Testis (tissue), 3 donors: ENCODE measurements around the gene DDX54. TPM values are rescaled to one million over a fixed set of nuclear protein-coding genes. Genes with fewer than 3 reads are reported as not detected.

ENCODE experiments used
- DNase-seq: peaks from one replicate; pipeline ENCODE4 v3.0.0-alpha.2; 2019
- H3K27ac ChIP-seq, 2 donors: fragments of 200-600 bp; sonication (generic); one replicate each; pipeline ENCODE4 v1.5.1; 2019
- H3K27me3 ChIP-seq: fragments of 200-600 bp; sonication (generic); one replicate; pipeline ENCODE4 v1.5.1; 2019
- H3K36me3 ChIP-seq: fragments of 200-600 bp; sonication (generic); one replicate; pipeline ENCODE4 v1.5.1; 2017; ENCODE audit warnings: low read depth; ENCODE audit errors: missing control alignments
- H3K4me1 ChIP-seq: fragments of 200-600 bp; sonication (generic); one replicate; pipeline ENCODE4 v1.5.1; 2019
- H3K4me3 ChIP-seq, 2 donors: fragments of 200-600 bp; sonication (generic); one replicate each; pipeline ENCODE4 v1.5.1; 2017 to 2019
- H3K9me3 ChIP-seq: fragments of 200-600 bp; sonication (generic); one replicate; pipeline ENCODE4 v1.5.1; 2017
- POLR2A ChIP-seq: fragments of 450-650 bp; IDR thresholded peaks from one replicate; pipeline ENCODE4 v1.6.1; 2017; ENCODE audit warnings: antibody characterized with exemption, mild to moderate bottlenecking, moderate library complexity
- WGBS, 2 donors: methylation state at CpG; one replicate each; pipeline ENCODE4 v1.1.5; 2018; 5-methylcytosine and 5-hydroxymethylcytosine counted together
- intact Hi-C: fragments of 100-400 bp; cut with DNase I; formaldehyde crosslinking; loops from one replicate; pipeline ENCODE4 v1.15.1; 2023; ENCODE audit warnings: low total_unique reads
- polyA plus RNA-seq: library from polyadenylated mRNA; stranded (reverse); fragments of 350-450 nt; fragmentation: Illumina TruSeq; extraction: RNeasy Lipid Tissue Mini Kit (QIAGEN cat#74804); gene quantifications from one replicate; pipeline ENCODE4 v1.2.3, GENCODE V29; 2014; ENCODE audit warnings: low read depth, low replicate concordance; ENCODE audit not compliant: insufficient read depth
- total RNA-seq, 2 donors: library from RNA; depleted of rRNA; stranded (reverse); fragments of >200 nt; gene quantifications; one replicate each; pipeline ENCODE4 v1.2.3, GENCODE V29; 2016
- TF ChIP-seq, protein P1 (sequence below), 3 experiments: fragments of 450-650 bp in 2 of 3; fragments of 200-600 bp in 1 of 3; sonication (generic) in 1 of 3; IDR thresholded peaks; one replicate each; pipeline ENCODE4 v1.5.1; 2016 to 2019; ENCODE audit warnings: antibody characterized with exemption in 3 of 3, mild to moderate bottlenecking in 2 of 3, moderate library complexity in 1 of 3

DDX54 gene
- total and polyA plus RNA-seq, 3 donors from 2014 or later = 40.3 to 63.6 (median 62.4) TPM

GRCh38 chr12:113114447-113115178 lies 70.7 kb downstream of the DDX54 start:
- no peaks in the 10 kb centered on the region for H3K36me3 ChIP-seq
- 86 to 91% methylated on average over 12 to 19 of the region's 19 CpGs for WGBS, 2 donors
- no peak overlapping the region for H3K4me3 ChIP-seq
- TF ChIP-seq, protein P1, sequence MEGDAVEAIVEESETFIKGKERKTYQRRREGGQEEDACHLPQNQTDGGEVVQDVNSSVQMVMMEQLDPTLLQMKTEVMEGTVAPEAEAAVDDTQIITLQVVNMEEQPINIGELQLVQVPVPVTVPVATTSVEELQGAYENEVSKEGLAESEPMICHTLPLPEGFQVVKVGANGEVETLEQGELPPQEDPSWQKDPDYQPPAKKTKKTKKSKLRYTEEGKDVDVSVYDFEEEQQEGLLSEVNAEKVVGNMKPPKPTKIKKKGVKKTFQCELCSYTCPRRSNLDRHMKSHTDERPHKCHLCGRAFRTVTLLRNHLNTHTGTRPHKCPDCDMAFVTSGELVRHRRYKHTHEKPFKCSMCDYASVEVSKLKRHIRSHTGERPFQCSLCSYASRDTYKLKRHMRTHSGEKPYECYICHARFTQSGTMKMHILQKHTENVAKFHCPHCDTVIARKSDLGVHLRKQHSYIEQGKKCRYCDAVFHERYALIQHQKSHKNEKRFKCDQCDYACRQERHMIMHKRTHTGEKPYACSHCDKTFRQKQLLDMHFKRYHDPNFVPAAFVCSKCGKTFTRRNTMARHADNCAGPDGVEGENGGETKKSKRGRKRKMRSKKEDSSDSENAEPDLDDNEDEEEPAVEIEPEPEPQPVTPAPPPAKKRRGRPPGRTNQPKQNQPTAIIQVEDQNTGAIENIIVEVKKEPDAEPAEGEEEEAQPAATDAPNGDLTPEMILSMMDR (IDR thresholded peaks at IDR 0.05) = no peak
- no peak for TF ChIP-seq POLR2A
- no peaks in the 10 kb centered on the region for H3K27me3 ChIP-seq
- H3K4me1 ChIP-seq = no peaks in the 10 kb centered on the region
- H3K27ac ChIP-seq = no peak overlapping the region
- DNase-seq = no peak
- intact Hi-C loops = no loop called here
- H3K9me3 ChIP-seq = no peaks in the 10 kb centered on the region

DNA sequence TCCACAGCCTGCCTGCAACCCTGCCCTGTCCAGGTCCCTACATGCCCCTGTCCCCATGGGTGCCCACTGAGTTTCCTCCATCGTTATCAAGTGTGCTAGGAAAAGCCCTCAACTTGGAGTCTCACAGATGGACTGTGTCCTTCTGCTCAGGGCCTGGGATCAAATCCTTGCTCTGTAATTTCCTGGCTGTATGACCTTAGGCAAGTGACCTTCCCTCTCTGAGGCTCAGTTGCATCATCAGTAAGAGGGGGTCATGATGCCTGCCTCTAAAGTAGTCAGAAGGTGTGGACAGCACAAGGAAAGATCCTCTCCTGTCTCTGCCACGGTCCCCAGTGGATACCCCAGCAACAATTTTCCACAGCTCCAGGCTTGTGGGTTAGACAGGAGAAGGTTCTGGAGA lies 71.9 kb downstream of the DDX54 start:
- H3K27me3 ChIP-seq = no peaks in the 10 kb centered on the region
- WGBS, 2 donors = 75 to 88% methylated on average over 2 of the region's 2 CpGs
- intact Hi-C loops = no loop called here
- H3K36me3 ChIP-seq = no peaks in the 10 kb centered on the region
- no peaks in the 10 kb centered on the region for H3K4me1 ChIP-seq
- H3K9me3 ChIP-seq = no peaks in the 10 kb centered on the region
- DNase-seq = no peak
- no peak overlapping the region for H3K27ac ChIP-seq
- no peak for TF ChIP-seq POLR2A
- TF ChIP-seq, protein P1 (IDR thresholded peaks at IDR 0.05) = no peak
- H3K4me3 ChIP-seq = no peak overlapping the region

DNA sequence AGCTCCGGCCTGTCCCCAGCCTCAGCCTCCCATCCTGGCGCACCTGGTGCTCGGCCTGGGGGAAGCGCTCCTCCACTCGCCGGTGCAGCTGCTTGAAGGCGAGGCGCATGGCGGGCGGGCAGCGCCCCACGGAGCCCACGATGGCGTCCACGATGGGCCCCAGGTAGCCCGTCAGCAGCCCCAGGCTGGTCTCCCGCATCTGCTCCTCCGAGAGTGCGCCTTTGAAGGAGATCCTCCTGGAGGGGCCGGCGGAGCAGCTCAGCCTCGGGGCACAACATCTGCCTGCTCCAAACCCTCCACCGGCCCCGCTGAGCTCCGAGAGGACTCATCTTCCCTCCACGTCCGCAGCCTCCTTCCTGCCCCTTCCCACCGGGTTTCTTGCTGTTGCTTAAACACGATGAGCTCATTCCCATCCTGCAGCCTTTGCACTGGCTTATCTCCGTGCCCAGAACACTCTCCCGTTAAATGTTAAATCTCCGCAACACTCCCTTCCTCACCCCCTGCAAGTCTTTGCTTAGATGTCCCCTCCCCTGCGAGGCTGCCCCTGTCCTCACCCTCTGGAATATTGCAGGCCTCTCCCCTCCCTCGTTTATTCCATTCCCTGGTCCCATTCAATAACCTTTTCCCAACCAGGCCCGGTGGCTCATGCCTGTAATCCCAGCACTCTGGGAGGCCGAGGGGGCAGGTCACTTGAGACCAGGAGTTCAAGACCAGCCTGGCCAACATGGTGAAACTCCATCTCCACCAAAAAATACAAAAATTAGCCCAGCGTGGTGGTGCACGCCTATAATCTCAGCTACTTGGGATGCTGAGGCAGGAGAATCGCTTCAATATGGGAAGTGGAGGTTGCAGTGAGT lies 73.0 kb downstream of the DDX54 start:
- TF ChIP-seq POLR2A = no peak
- no peaks in the 10 kb centered on the region for H3K9me3 ChIP-seq
- WGBS, 2 donors = 61 to 65% methylated on average over 20 to 39 of the region's 39 CpGs
- H3K4me3 ChIP-seq = no peak overlapping the region
- H3K27me3 ChIP-seq = no peaks in the 10 kb centered on the region
- intact Hi-C loops = no loop called here
- DNase-seq = no peak
- no peaks in the 10 kb centered on the region for H3K4me1 ChIP-seq
- H3K36me3 ChIP-seq = no peaks in the 10 kb centered on the region
- H3K27ac ChIP-seq = no peak overlapping the region

GRCh38 chr12:113111247-113111646 lies 74.0 kb downstream of the DDX54 start:
- no peak overlapping the region for H3K4me3 ChIP-seq
- TF ChIP-seq POLR2A = no peak
- TF ChIP-seq, protein P1 (IDR thresholded peaks at IDR 0.05) = no peak
- H3K36me3 ChIP-seq = no peaks in the 10 kb centered on the region
- 86 to 88% methylated on average over 3 of the region's 3 CpGs for WGBS, 2 donors
- DNase-seq = no peak
- H3K4me1 ChIP-seq = no peaks in the 10 kb centered on the region
- H3K27ac ChIP-seq = no peak overlapping the region
- no peaks in the 10 kb centered on the region for H3K27me3 ChIP-seq
- H3K9me3 ChIP-seq = no peaks in the 10 kb centered on the region
- intact Hi-C loops = no loop called here

- no peak for DNase-seq
- Histone ChIP-seq H3K4me1 (no peaks in the 10 kb centered on the region), H3K4me3 (no peak overlapping the region), H3K27ac (no peak overlapping the region), H3K27me3 (no peaks in the 10 kb centered on the region), H3K9me3 (no peaks in the 10 kb centered on the region), H3K36me3 (no peaks in the 10 kb centered on the region)
- intact Hi-C loops = no loop called here
- 78 to 85% methylated on average over 7 of the region's 7 CpGs for WGBS, 2 donors
- TF ChIP-seq POLR2A = no peak
- TF ChIP-seq, protein P1 (IDR thresholded peaks at IDR 0.05) = no peak
These were observed 75.2 kb downstream of the DDX54 start for GRCh38 chr12:113109872-113110599.
